Astrocyte (in vitro differentiated cells and primary cell): ENCODE results near the gene CDK5RAP2. TPM values are rescaled to one million over a fixed set of nuclear protein-coding genes. Genes with fewer than 3 reads are reported as not detected.

Experiments used
- DNase-seq: peaks from one replicate; pipeline ENCODE4 v3.0.0-alpha.2; 2010; ENCODE audit warnings: low read depth
- FAIRE-seq: peaks from 2 replicates; lab custom pipeline; 2011; peaks lifted over from hg19 to GRCh38; lab: Jason Lieb, UNC
- H2AFZ ChIP-seq: 2 replicates; pipeline ENCODE4 v1.6.0; 2012; ENCODE audit warnings: low read depth, low read length, inconsistent platforms
- H3K27ac ChIP-seq: 2 replicates; pipeline ENCODE4 v1.5.1; 2011; ENCODE audit warnings: low read depth, low read length, inconsistent platforms
- H3K27me3 ChIP-seq: 2 replicates; pipeline ENCODE4 v1.6.0; 2011; ENCODE audit warnings: low read length, inconsistent platforms; ENCODE audit not compliant: insufficient read depth
- H3K36me3 ChIP-seq: 2 replicates; pipeline ENCODE4 v1.5.1; 2011; ENCODE audit warnings: low read length, inconsistent platforms; ENCODE audit not compliant: insufficient read depth
- H3K4me1 ChIP-seq: 2 replicates; pipeline ENCODE4 v1.5.1; 2011; ENCODE audit warnings: low read length, inconsistent platforms; ENCODE audit not compliant: insufficient read depth
- H3K4me2 ChIP-seq: 2 replicates; pipeline ENCODE4 v1.6.0; 2012; ENCODE audit warnings: low read length, inconsistent platforms
- H3K4me3 ChIP-seq: 2 replicates; pipeline ENCODE4 v1.5.1; 2011; ENCODE audit warnings: low read depth, mild to moderate bottlenecking, low read length, inconsistent platforms; ENCODE audit not compliant: insufficient read depth
- H3K79me2 ChIP-seq: 2 replicates; pipeline ENCODE4 v1.6.0; 2012; ENCODE audit warnings: mild to moderate bottlenecking, low read length, inconsistent platforms; ENCODE audit not compliant: insufficient read depth
- H3K9ac ChIP-seq: 2 replicates; pipeline ENCODE4 v1.6.0; 2012; ENCODE audit warnings: mild to moderate bottlenecking, low read length, inconsistent platforms
- H3K9me3 ChIP-seq: 2 replicates; pipeline ENCODE4 v1.5.1; 2012; ENCODE audit warnings: low read depth, mild to moderate bottlenecking, low read length, inconsistent platforms; ENCODE audit not compliant: insufficient read depth
- H4K20me1 ChIP-seq: 2 replicates; pipeline ENCODE4 v1.6.0; 2012; ENCODE audit warnings: low read length, inconsistent platforms; ENCODE audit not compliant: insufficient read depth
- H3K27ac Mint-ChIP-seq: one replicate; pipeline ENCODE4 v1.8.0; 2021; ENCODE audit warnings: mild to moderate bottlenecking, mixed read lengths; ENCODE audit not compliant: unreplicated experiment
- H3K27me3 Mint-ChIP-seq: one replicate; pipeline ENCODE4 v1.8.0; 2021; ENCODE audit warnings: low read depth, mixed read lengths; ENCODE audit not compliant: unreplicated experiment
- H3K36me3 Mint-ChIP-seq: one replicate; pipeline ENCODE4 v1.8.0; 2021; ENCODE audit warnings: low read depth, mixed read lengths; ENCODE audit not compliant: unreplicated experiment
- H3K4me1 Mint-ChIP-seq: one replicate; pipeline ENCODE4 v1.8.0; 2021; ENCODE audit warnings: low read depth, mixed read lengths; ENCODE audit not compliant: unreplicated experiment
- H3K4me3 Mint-ChIP-seq: one replicate; pipeline ENCODE4 v1.8.0; 2021; ENCODE audit warnings: mild to moderate bottlenecking, moderate library complexity, mixed read lengths; ENCODE audit not compliant: unreplicated experiment
- H3K9me3 Mint-ChIP-seq: one replicate; pipeline ENCODE4 v1.8.0; 2021; ENCODE audit warnings: mild to moderate bottlenecking, mixed read lengths; ENCODE audit not compliant: unreplicated experiment
- CTCF ChIP-seq: IDR thresholded peaks from 2 replicates; pipeline ENCODE4 v1.5.1; 2011; ENCODE audit warnings: low read depth, mild to moderate bottlenecking, inconsistent platforms, low read length, moderate library complexity; ENCODE audit not compliant: insufficient read depth
- EZH2 ChIP-seq: IDR thresholded peaks from 2 replicates; pipeline ENCODE4 v1.6.1; 2012; ENCODE audit warnings: mild to moderate bottlenecking, low read length, inconsistent platforms; ENCODE audit not compliant: insufficient read depth
- total RNA-seq: library from RNA; stranded (reverse); gene quantifications from 2 replicates; pipeline ENCODE4 v1.2.1, GENCODE V29; 2021

Gene CDK5RAP2
- total RNA-seq, 1 donor from 2014 or later: 36.3 TPM

- Histone ChIP-seq H3K4me3 (no peak overlapping the region), H4K20me1 (no peaks in the 10 kb centered on the region), H3K36me3 (no peaks in the 10 kb centered on the region), H3K9ac (no peak overlapping the region), H3K27ac (no peak overlapping the region), H3K4me1 (no peaks in the 10 kb centered on the region), H3K27me3 (no peaks in the 10 kb centered on the region), H3K79me2 (no peaks in the 10 kb centered on the region), H2AFZ (no peak overlapping the region), H3K9me3 (no peaks in the 10 kb centered on the region), H3K4me2 (no peak overlapping the region)
- no peak for DNase-seq
- peaks cover 10% of the 10 kb centered on the region for H3K36me3 Mint-ChIP-seq
- H3K27me3 Mint-ChIP-seq: no peaks in the 10 kb centered on the region
- FAIRE-seq: no peak
- peaks cover 4% of the 10 kb centered on the region for H3K4me1 Mint-ChIP-seq
- no peak overlapping the region for H3K4me3 Mint-ChIP-seq
- no peaks in the 10 kb centered on the region for H3K9me3 Mint-ChIP-seq
- TF ChIP-seq CTCF: no peak
- TF ChIP-seq EZH2: no peak
- no peak overlapping the region for H3K27ac Mint-ChIP-seq
Observed at GRCh38 chr9:120424248-120424647, 155.7 kb downstream of the CDK5RAP2 start.

GRCh38 chr9:120423812-120424211 lies 156.2 kb downstream of the CDK5RAP2 start:
- FAIRE-seq (no peak), DNase-seq (no peak)
- Histone ChIP-seq H3K9me3 (no peaks in the 10 kb centered on the region), H3K79me2 (no peaks in the 10 kb centered on the region), H3K4me2 (no peak overlapping the region), H2AFZ (no peak overlapping the region), H3K36me3 (no peaks in the 10 kb centered on the region), H3K27ac (no peak overlapping the region), H3K4me1 (no peaks in the 10 kb centered on the region), H4K20me1 (no peaks in the 10 kb centered on the region), H3K27me3 (no peaks in the 10 kb centered on the region), H3K4me3 (no peak overlapping the region), H3K9ac (no peak overlapping the region)
- H3K36me3 Mint-ChIP-seq: peaks cover 10% of the 10 kb centered on the region
- no peaks in the 10 kb centered on the region for H3K27me3 Mint-ChIP-seq
- peaks cover 4% of the 10 kb centered on the region for H3K4me1 Mint-ChIP-seq
- no peak overlapping the region for H3K4me3 Mint-ChIP-seq
- no peaks in the 10 kb centered on the region for H3K9me3 Mint-ChIP-seq
- no peak for TF ChIP-seq CTCF
- TF ChIP-seq EZH2: no peak
- H3K27ac Mint-ChIP-seq: no peak overlapping the region

GRCh38 chr9:120421977-120422376 lies 158.0 kb downstream of the CDK5RAP2 start:
- Histone ChIP-seq H3K27ac (no peak overlapping the region), H4K20me1 (no peaks in the 10 kb centered on the region), H3K4me2 (no peak overlapping the region), H3K79me2 (no peaks in the 10 kb centered on the region), H2AFZ (no peak overlapping the region), H3K9me3 (no peaks in the 10 kb centered on the region), H3K4me1 (no peaks in the 10 kb centered on the region), H3K27me3 (no peaks in the 10 kb centered on the region), H3K4me3 (no peak overlapping the region), H3K9ac (no peak overlapping the region), H3K36me3 (peaks cover 2% of the 10 kb centered on the region)
- TF ChIP-seq CTCF (no peak), EZH2 (no peak)
- DNase-seq (no peak), FAIRE-seq (no peak)
- Mint-ChIP-seq H3K4me3 (no peak overlapping the region), H3K9me3 (no peaks in the 10 kb centered on the region), H3K36me3 (peaks cover 10% of the 10 kb centered on the region), H3K4me1 (peaks cover 4% of the 10 kb centered on the region), H3K27me3 (no peaks in the 10 kb centered on the region), H3K27ac (no peak overlapping the region)
